Measurements from ENCODE around the gene SFSWAP.
"Not testable (repeated sequence)": the region's sequence is repeated elsewhere in the genome, so short reads cannot be mapped to it uniquely, and the experiment has no call there.

The SFSWAP gene

GRCh38 chr12:131710464-131711457 lies at the start of gene SFSWAP:
Gene SFSWAP (plus strand): TSS chr12:131711090. CDS start chr12:131711230, 140 bp downstream.
- peak; percentile 73 for DNase-seq
- Histone ChIP-seq H3K9me3 (ENCODE audit: severe bottlenecking) (no peaks in the 10 kb centered on the region), H3K36me3 (peaks cover 33% of the 10 kb centered on the region), H3K27me3 (ENCODE audit: insufficient read depth, low read depth, severe bottlenecking) (no peaks in the 10 kb centered on the region), H3K4me3 (ENCODE audit: low read depth, low read length) (peak within 1 kb of the TSS; percentile 65), H3K27ac (peak within 1 kb of the TSS; percentile 100)
- no peak for TF ChIP-seq CTCF (IDR thresholded peaks at IDR 0.05; ENCODE audit: low read depth, low read length)

DNA sequence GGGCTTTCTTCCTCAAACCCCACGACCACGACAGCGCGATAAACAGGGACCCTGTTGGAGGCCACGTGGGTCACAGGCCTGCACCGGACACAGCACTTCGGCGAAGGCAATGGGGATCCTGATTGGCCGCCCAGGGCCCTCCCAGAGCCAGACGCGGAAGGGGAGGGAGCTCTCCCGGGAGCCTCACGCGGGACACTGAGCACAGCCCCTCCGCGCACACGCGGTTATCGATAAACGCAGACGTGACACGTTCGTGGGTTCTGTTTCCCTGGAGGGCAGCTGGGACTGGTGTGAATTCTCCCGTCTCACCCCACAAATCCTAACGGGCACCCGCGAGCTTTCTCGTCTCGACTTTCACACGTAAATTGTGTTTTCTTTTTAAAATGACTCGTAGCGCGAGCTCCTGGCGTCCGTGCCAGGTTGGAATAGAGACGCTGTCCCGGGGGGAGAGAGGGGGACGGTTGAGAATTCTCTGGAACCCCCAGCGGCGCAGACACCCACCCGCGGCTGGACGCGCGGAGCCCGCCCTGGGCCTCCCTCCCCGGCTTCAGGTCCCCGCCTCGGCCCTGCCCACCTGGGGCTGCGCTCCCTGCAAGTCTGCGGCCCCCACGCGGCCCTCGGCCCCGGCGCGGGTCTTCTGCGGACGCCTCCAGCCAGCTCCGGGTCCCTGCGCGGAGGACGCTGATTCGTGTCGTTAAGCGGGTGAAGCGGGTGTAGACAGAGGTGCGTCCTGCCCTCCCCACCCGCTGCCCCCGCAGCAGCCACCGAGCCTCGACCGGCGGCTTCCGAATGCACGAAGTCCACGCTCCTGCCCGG lies 49.5 kb upstream of the SFSWAP start:
- DNase-seq; H3K9me3 ChIP-seq (ENCODE audit: severe bottlenecking): not testable (repeated sequence)
- peak overlapping the region; percentile 19; the same call in 1 of the 2 replicates for H3K4me3 ChIP-seq (ENCODE audit: low read depth, low read length)

GRCh38 chr12:131661986-131662288 lies 49.0 kb upstream of the SFSWAP start:
- H3K27ac ChIP-seq; H3K36me3 ChIP-seq; H3K4me3 ChIP-seq (ENCODE audit: low read depth, low read length); H3K27me3 ChIP-seq (ENCODE audit: insufficient read depth, low read depth, severe bottlenecking); H3K9me3 ChIP-seq (ENCODE audit: severe bottlenecking); DNase-seq: not testable (repeated sequence)

More for the DNA sequence above, 49.5 kb upstream of the SFSWAP start:
- H3K36me3 ChIP-seq; H3K27me3 ChIP-seq (ENCODE audit: insufficient read depth, low read depth, severe bottlenecking); H3K27ac ChIP-seq: not testable (repeated sequence)

DNA sequence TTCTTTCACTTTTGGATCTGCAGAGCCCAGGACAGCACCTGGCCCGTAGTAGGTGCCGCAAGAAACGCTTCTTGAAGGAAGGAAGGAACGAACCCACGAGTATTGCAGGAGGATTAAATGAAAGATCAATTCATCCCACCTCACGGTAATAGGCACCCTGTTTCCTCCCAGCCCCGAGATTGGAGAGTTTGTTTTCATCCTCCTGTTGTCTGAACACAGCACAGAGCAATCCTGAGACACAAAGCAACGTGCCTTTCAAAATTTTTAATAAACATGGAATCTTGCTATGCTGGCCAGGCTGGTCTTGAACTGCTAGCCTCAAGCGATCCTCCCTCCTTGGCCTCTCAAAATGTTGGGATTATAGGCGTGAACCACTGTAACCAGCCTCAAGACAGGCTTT lies 48.5 kb upstream of the SFSWAP start:
- not testable (repeated sequence) for DNase-seq; H3K9me3 ChIP-seq (ENCODE audit: severe bottlenecking); H3K4me3 ChIP-seq (ENCODE audit: low read depth, low read length); H3K27me3 ChIP-seq (ENCODE audit: insufficient read depth, low read depth, severe bottlenecking); H3K36me3 ChIP-seq; H3K27ac ChIP-seq

GRCh38 chr12:131665666-131666065 lies 45.2 kb upstream of the SFSWAP start:
- DNase-seq; H3K36me3 ChIP-seq; H3K9me3 ChIP-seq (ENCODE audit: severe bottlenecking); H3K4me3 ChIP-seq (ENCODE audit: low read depth, low read length); H3K27ac ChIP-seq; H3K27me3 ChIP-seq (ENCODE audit: insufficient read depth, low read depth, severe bottlenecking): not testable (repeated sequence)

DNA sequence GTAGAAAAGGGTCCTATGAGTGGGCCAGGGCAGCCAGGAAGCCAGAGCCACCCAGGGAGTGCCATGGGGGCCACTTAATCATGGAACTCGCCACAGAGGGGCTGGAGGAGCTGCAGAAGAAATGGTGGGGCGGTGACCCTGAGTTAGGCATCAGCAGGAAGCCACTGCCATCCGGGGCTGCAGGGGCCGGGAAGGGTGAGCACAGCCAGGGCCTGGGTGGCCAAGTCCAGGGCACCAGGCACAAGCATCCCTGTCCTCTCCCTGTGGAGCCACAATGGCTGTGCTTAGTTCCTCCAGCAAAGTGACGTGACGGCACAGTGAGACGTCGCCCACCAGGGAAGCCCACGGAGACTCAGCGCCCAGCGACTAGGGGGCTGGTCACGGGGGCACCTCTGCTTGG lies 44.4 kb upstream of the SFSWAP start:
- not testable (repeated sequence) for H3K4me3 ChIP-seq (ENCODE audit: low read depth, low read length); H3K9me3 ChIP-seq (ENCODE audit: severe bottlenecking); H3K27me3 ChIP-seq (ENCODE audit: insufficient read depth, low read depth, severe bottlenecking); DNase-seq; H3K27ac ChIP-seq; H3K36me3 ChIP-seq

DNA sequence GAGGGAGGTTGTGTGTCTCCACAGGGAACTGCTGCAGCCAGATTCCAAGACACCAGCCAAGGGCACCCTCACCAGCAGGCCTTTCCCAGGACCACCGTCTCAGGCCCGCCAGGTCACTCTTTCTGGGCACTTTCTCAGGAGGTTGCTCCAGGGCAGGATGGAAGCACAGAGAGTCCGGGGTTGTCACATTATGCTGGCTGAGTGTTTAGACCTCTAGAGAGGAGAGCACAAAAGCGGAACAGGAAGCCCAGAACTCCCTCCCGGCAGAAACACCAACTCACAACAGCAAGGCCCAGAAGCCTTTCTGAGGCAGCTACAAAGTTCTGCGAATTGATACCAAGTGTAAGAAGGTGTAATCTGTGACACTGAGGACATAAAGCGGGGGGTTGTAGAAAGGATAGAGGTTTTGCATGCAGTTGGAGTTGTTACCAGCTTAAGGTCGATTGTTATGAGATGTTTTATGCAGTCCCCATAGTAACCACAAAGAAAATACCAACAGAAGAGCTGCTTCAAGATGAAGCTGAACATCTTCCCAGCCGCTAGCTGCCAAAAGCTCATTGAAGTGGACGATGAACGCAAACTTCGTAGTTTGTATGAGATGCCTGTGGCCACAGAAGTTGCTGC lies 43.8 kb upstream of the SFSWAP start:
- not testable (repeated sequence) for H3K9me3 ChIP-seq (ENCODE audit: severe bottlenecking); H3K27ac ChIP-seq; H3K36me3 ChIP-seq; H3K4me3 ChIP-seq (ENCODE audit: low read depth, low read length); H3K27me3 ChIP-seq (ENCODE audit: insufficient read depth, low read depth, severe bottlenecking); DNase-seq

DNA sequence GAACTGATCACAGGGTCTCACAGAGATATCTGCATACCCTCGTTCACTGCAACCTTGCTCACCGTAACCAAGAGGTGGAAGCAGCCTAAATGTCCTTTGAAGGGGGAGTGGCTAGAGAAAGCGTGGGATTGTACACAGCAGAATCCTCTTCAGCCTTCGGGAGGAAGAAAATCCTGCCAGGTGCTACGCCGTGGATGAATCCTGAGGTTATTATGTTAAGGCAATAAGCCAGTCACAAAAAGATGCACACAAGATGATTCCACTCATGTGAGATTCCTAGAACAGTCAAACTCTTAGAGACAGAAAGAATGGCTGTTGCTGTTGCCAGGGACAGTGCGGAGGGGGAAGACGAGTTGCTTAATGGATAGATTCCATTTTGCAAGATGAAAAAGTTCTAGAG lies 39.6 kb upstream of the SFSWAP start:
- no peaks in the 10 kb centered on the region for H3K36me3 ChIP-seq
- H3K27me3 ChIP-seq (ENCODE audit: insufficient read depth, low read depth, severe bottlenecking) = no peaks in the 10 kb centered on the region
- H3K27ac ChIP-seq = no peak overlapping the region
- no peak for TF ChIP-seq CTCF (IDR thresholded peaks at IDR 0.05; ENCODE audit: low read depth, low read length)
- H3K4me3 ChIP-seq (ENCODE audit: low read depth, low read length) = no peak overlapping the region
- no peak for DNase-seq
- H3K9me3 ChIP-seq (ENCODE audit: severe bottlenecking) = peaks cover 2% of the 10 kb centered on the region
